Activated naive CD4-positive, alpha-beta T cell (primary cell): ENCODE data around the gene STRIP2.
"Not testable (repeated sequence)": the region's sequence is repeated elsewhere in the genome, so short reads cannot be mapped to it uniquely, and the experiment has no call there.

Experiments used
- DNase-seq, 4 experiments: peaks; one replicate each; lab custom pipeline; 2025; lab: John Stamatoyannopoulos, UW

The STRIP2 gene

GRCh38 chr7:129421717-129422250, 12.4 kb upstream of the STRIP2 start:
- no peak for DNase-seq

GRCh38 chr7:129422727-129423126, 11.5 kb upstream of the STRIP2 start:
- DNase-seq: no peak

- no peak for DNase-seq
These were observed 10.4 kb upstream of the STRIP2 start for GRCh38 chr7:129423700-129424410.

- DNase-seq: no peak
These were observed 7.8 kb upstream of the STRIP2 start for GRCh38 chr7:129426482-129426881.

- no peak for DNase-seq
These were observed 6.6 kb upstream of the STRIP2 start for GRCh38 chr7:129427526-129428045.

GRCh38 chr7:129431911-129432643, 2.2 kb upstream of the STRIP2 start:
- DNase-seq: no peak

GRCh38 chr7:129434675-129435318, 565 bp downstream of the STRIP2 start:
- DNase-seq: peak in 1 of 4 experiments; percentile 2

- no peak for DNase-seq
These were observed 1.2 kb downstream of the STRIP2 start for GRCh38 chr7:129435414-129435829.

- DNase-seq: no peak
These were observed 2.2 kb downstream of the STRIP2 start for GRCh38 chr7:129436335-129436923.

GRCh38 chr7:129437190-129437589, 3.0 kb downstream of the STRIP2 start:
- no peak for DNase-seq

- no peak for DNase-seq
These were observed 4.1 kb downstream of the STRIP2 start for GRCh38 chr7:129438281-129438838.

GRCh38 chr7:129438839-129439651, 4.8 kb downstream of the STRIP2 start:
- DNase-seq: no peak

- DNase-seq: no peak
These were observed 5.9 kb downstream of the STRIP2 start for GRCh38 chr7:129439963-129440625.

- no peak for DNase-seq
These were observed 9.4 kb downstream of the STRIP2 start for GRCh38 chr7:129443612-129444011.

- not testable (repeated sequence) for DNase-seq
These were observed 10.5 kb downstream of the STRIP2 start for GRCh38 chr7:129444776-129445175.

GRCh38 chr7:129446925-129447324, 12.7 kb downstream of the STRIP2 start:
- DNase-seq: not testable (repeated sequence)

GRCh38 chr7:129447445-129447844, 13.2 kb downstream of the STRIP2 start:
- DNase-seq: not testable (repeated sequence)

GRCh38 chr7:129448608-129449007, 14.4 kb downstream of the STRIP2 start:
- not testable (repeated sequence) for DNase-seq

- no peak for DNase-seq
These were observed 16.1 kb downstream of the STRIP2 start for GRCh38 chr7:129450295-129450694.

- no peak for DNase-seq
These were observed 18.5 kb downstream of the STRIP2 start for GRCh38 chr7:129452589-129453231.
